SK-N-SH treated with all-trans-retinoic acid at 6 μM for 48 hours (cell line): ENCODE results near the gene DNAJB12.
"Not testable (repeated sequence)": the region's sequence is repeated elsewhere in the genome, so short reads cannot be mapped to it uniquely, and the experiment has no call there.

Experiments
- ATAC-seq: fragments of 200-7000 bp; cut with Tn5 transposase; 3 replicates; pipeline ENCODE4 v1.9.1; 2020; ENCODE audit warnings: mild to moderate bottlenecking, moderate library complexity
- BACH2 ChIP-seq: fragments of 250-450 bp; sonication (Bioruptor Pico); IDR thresholded peaks from 2 replicates; pipeline ENCODE4 v1.9.0; 2021; ENCODE audit warnings: mild to moderate bottlenecking, borderline replicate concordance
- CSDC2 ChIP-seq: fragments of 250-450 bp; sonication (Bioruptor Pico); IDR thresholded peaks from 2 replicates; pipeline ENCODE4 v1.5.0; 2020; ENCODE audit warnings: mild to moderate bottlenecking, moderate library complexity
- ESRRG ChIP-seq: fragments of 250-450 bp; sonication (Bioruptor Pico); IDR thresholded peaks from 2 replicates; pipeline ENCODE4 v1.6.1; 2021; ENCODE audit warnings: mild to moderate bottlenecking
- GLIS3 ChIP-seq: fragments of 250-450 bp; sonication (Bioruptor Pico); IDR thresholded peaks from 2 replicates; pipeline ENCODE4 v1.5.0; 2020; ENCODE audit warnings: mild to moderate bottlenecking, moderate library complexity
- ISL1 ChIP-seq: fragments of 250-450 bp; sonication (Bioruptor Pico); IDR thresholded peaks from 2 replicates; pipeline ENCODE4 v2.1.2; 2022; ENCODE audit warnings: mild to moderate bottlenecking, moderate library complexity
- PATZ1 ChIP-seq: fragments of 250-450 bp; sonication (Bioruptor Pico); IDR thresholded peaks from 2 replicates; pipeline ENCODE4 v1.8.0; 2020; ENCODE audit warnings: mild to moderate bottlenecking, moderate library complexity, borderline replicate concordance
- PPARA ChIP-seq: fragments of 250-450 bp; sonication (Bioruptor Pico); IDR thresholded peaks from 2 replicates; pipeline ENCODE4 v1.5.0; 2020; ENCODE audit warnings: mild to moderate bottlenecking, borderline replicate concordance
- SNAI2 ChIP-seq: fragments of 250-450 bp; sonication (Bioruptor Pico); IDR thresholded peaks from 2 replicates; pipeline ENCODE4 v1.5.0; 2020; ENCODE audit warnings: mild to moderate bottlenecking, moderate library complexity
- TOX ChIP-seq: fragments of 250-450 bp; sonication (Bioruptor Pico); IDR thresholded peaks from 2 replicates; pipeline ENCODE4 v1.8.0; 2021; ENCODE audit warnings: mild to moderate bottlenecking, moderate library complexity, borderline replicate concordance
- ZFP3 ChIP-seq: fragments of 250-450 bp; sonication (Bioruptor Pico); IDR thresholded peaks from 2 replicates; pipeline ENCODE4 v1.5.0; 2020; ENCODE audit warnings: mild to moderate bottlenecking, moderate library complexity
- ZFP30 ChIP-seq: fragments of 450-650 bp; formaldehyde crosslinking; IDR thresholded peaks from 2 replicates; pipeline ENCODE4 v1.5.0; 2022; ENCODE audit warnings: mild to moderate bottlenecking, moderate library complexity
- ZNF565 ChIP-seq: fragments of 450-650 bp; formaldehyde crosslinking; conservative IDR thresholded peaks from 2 replicates; pipeline ENCODE4 v1.5.0; 2020; ENCODE audit warnings: low read depth, mild to moderate bottlenecking, moderate library complexity
- ZNF70 ChIP-seq: fragments of 450-650 bp; formaldehyde crosslinking; IDR thresholded peaks from 2 replicates; pipeline ENCODE4 v1.5.0; 2020; ENCODE audit warnings: mild to moderate bottlenecking, moderate library complexity
- TF ChIP-seq, protein P1 (sequence below): fragments of 250-450 bp; sonication (Bioruptor Pico); IDR thresholded peaks from 2 replicates; pipeline ENCODE4 v1.5.1; 2020; ENCODE audit warnings: low read depth, mild to moderate bottlenecking, moderate library complexity
- TF ChIP-seq, protein P2 (sequence below): fragments of 250-450 bp; sonication (Bioruptor Pico); IDR thresholded peaks from 2 replicates; pipeline ENCODE4 v1.5.0; 2020; ENCODE audit warnings: mild to moderate bottlenecking, moderate library complexity
- TF ChIP-seq, protein P3 (sequence below): fragments of 250-450 bp; sonication (Bioruptor Pico); IDR thresholded peaks from 2 replicates; pipeline ENCODE4 v1.5.1; 2021; ENCODE audit warnings: mild to moderate bottlenecking, moderate library complexity
- TF ChIP-seq, protein P4 (sequence below): fragments of 250-450 bp; sonication (Bioruptor Pico); IDR thresholded peaks from 2 replicates; pipeline ENCODE4 v1.8.0; 2021; ENCODE audit warnings: low read depth, mild to moderate bottlenecking, moderate library complexity, borderline replicate concordance

DNAJB12 gene

GRCh38 chr10:72386916-72387586 is 32.3 kb upstream of the DNAJB12 start:
- ATAC-seq: no peak
- TF ChIP-seq, protein P1, sequence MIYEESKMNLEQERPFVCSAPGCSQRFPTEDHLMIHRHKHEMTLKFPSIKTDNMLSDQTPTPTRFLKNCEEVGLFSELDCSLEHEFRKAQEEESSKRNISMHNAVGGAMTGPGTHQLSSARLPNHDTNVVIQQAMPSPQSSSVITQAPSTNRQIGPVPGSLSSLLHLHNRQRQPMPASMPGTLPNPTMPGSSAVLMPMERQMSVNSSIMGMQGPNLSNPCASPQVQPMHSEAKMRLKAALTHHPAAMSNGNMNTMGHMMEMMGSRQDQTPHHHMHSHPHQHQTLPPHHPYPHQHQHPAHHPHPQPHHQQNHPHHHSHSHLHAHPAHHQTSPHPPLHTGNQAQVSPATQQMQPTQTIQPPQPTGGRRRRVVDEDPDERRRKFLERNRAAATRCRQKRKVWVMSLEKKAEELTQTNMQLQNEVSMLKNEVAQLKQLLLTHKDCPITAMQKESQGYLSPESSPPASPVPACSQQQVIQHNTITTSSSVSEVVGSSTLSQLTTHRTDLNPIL: no peak
- TF ChIP-seq BACH2 (CRISPR knock-in tag): no peak
- TF ChIP-seq, protein P2, sequence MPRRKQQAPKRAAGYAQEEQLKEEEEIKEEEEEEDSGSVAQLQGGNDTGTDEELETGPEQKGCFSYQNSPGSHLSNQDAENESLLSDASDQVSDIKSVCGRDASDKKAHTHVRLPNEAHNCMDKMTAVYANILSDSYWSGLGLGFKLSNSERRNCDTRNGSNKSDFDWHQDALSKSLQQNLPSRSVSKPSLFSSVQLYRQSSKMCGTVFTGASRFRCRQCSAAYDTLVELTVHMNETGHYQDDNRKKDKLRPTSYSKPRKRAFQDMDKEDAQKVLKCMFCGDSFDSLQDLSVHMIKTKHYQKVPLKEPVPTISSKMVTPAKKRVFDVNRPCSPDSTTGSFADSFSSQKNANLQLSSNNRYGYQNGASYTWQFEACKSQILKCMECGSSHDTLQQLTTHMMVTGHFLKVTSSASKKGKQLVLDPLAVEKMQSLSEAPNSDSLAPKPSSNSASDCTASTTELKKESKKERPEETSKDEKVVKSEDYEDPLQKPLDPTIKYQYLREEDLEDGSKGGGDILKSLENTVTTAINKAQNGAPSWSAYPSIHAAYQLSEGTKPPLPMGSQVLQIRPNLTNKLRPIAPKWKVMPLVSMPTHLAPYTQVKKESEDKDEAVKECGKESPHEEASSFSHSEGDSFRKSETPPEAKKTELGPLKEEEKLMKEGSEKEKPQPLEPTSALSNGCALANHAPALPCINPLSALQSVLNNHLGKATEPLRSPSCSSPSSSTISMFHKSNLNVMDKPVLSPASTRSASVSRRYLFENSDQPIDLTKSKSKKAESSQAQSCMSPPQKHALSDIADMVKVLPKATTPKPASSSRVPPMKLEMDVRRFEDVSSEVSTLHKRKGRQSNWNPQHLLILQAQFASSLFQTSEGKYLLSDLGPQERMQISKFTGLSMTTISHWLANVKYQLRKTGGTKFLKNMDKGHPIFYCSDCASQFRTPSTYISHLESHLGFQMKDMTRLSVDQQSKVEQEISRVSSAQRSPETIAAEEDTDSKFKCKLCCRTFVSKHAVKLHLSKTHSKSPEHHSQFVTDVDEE (CRISPR knock-in tag): no peak
- TF ChIP-seq, all 23 proteins: peak for 0

GRCh38 chr10:72385724-72386123 is 31.0 kb upstream of the DNAJB12 start:
- TF ChIP-seq TOX (CRISPR knock-in tag): no peak
- TF ChIP-seq PATZ1 (CRISPR knock-in tag): no peak
- no peak for TF ChIP-seq ZFP3 (CRISPR knock-in tag)
- TF ChIP-seq, protein P1: no peak
- no peak for TF ChIP-seq ZNF70
- no peak for TF ChIP-seq PPARA (CRISPR knock-in tag)
- no peak for TF ChIP-seq CSDC2 (CRISPR knock-in tag)
- TF ChIP-seq, protein P2 (CRISPR knock-in tag): no peak
- no peak for TF ChIP-seq ESRRG
- TF ChIP-seq SNAI2 (CRISPR knock-in tag): no peak
- TF ChIP-seq, all 23 proteins: peak for 0
- ATAC-seq: no peak

- ATAC-seq: not testable (repeated sequence)
These were observed 30.3 kb upstream of the DNAJB12 start for GRCh38 chr10:72384982-72385381.

GRCh38 chr10:72379776-72380175 is 25.1 kb upstream of the DNAJB12 start:
- no peak for ATAC-seq
- TF ChIP-seq, protein P3, sequence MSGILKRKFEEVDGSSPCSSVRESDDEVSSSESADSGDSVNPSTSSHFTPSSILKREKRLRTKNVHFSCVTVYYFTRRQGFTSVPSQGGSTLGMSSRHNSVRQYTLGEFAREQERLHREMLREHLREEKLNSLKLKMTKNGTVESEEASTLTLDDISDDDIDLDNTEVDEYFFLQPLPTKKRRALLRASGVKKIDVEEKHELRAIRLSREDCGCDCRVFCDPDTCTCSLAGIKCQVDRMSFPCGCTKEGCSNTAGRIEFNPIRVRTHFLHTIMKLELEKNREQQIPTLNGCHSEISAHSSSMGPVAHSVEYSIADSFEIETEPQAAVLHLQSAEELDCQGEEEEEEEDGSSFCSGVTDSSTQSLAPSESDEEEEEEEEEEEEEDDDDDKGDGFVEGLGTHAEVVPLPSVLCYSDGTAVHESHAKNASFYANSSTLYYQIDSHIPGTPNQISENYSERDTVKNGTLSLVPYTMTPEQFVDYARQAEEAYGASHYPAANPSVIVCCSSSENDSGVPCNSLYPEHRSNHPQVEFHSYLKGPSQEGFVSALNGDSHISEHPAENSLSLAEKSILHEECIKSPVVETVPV (CRISPR knock-in tag): no peak
- TF ChIP-seq, protein P4, sequence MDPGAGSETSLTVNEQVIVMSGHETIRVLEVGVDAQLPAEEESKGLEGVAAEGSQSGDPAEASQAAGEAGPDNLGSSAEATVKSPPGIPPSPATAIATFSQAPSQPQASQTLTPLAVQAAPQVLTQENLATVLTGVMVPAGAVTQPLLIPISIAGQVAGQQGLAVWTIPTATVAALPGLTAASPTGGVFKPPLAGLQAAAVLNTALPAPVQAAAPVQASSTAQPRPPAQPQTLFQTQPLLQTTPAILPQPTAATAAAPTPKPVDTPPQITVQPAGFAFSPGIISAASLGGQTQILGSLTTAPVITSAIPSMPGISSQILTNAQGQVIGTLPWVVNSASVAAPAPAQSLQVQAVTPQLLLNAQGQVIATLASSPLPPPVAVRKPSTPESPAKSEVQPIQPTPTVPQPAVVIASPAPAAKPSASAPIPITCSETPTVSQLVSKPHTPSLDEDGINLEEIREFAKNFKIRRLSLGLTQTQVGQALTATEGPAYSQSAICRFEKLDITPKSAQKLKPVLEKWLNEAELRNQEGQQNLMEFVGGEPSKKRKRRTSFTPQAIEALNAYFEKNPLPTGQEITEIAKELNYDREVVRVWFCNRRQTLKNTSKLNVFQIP (CRISPR knock-in tag): no peak
- TF ChIP-seq ISL1 (CRISPR knock-in tag) (no peak), ZFP3 (CRISPR knock-in tag) (no peak), ESRRG (no peak), ZNF565 (no peak), ZFP30 (no peak), GLIS3 (CRISPR knock-in tag) (no peak), TOX (CRISPR knock-in tag) (no peak), PPARA (CRISPR knock-in tag) (no peak)
- TF ChIP-seq, protein P2 (CRISPR knock-in tag): no peak
